Measurements from ENCODE around the gene PLB1.

PLB1 gene

GRCh38 chr2:28688818-28689217 is 193.0 kb downstream of the PLB1 start:
- TF ChIP-seq CTCF (IDR thresholded peaks at IDR 0.05; ENCODE audit: control insufficient read depth, extremely low read depth, insufficient read depth) = no peak
- DNase-seq (ENCODE audit: low read depth) = no peak
- H3K4me3 ChIP-seq (ENCODE audit: low read depth, low read length) = no peak overlapping the region

GRCh38 chr2:28689771-28690170 is 193.9 kb downstream of the PLB1 start:
- no peak for DNase-seq (ENCODE audit: low read depth)
- TF ChIP-seq CTCF (IDR thresholded peaks at IDR 0.05; ENCODE audit: control insufficient read depth, extremely low read depth, insufficient read depth) = no peak
- H3K4me3 ChIP-seq (ENCODE audit: low read depth, low read length) = no peak overlapping the region

GRCh38 chr2:28692411-28692810 is 196.6 kb downstream of the PLB1 start:
- H3K4me3 ChIP-seq (ENCODE audit: low read depth, low read length) = no peak overlapping the region
- no peak for DNase-seq (ENCODE audit: low read depth)
- TF ChIP-seq CTCF (IDR thresholded peaks at IDR 0.05; ENCODE audit: control insufficient read depth, extremely low read depth, insufficient read depth) = no peak

GRCh38 chr2:28693223-28693622 is 197.4 kb downstream of the PLB1 start:
- no peak for TF ChIP-seq CTCF (IDR thresholded peaks at IDR 0.05; ENCODE audit: control insufficient read depth, extremely low read depth, insufficient read depth)
- no peak for DNase-seq (ENCODE audit: low read depth)
- H3K4me3 ChIP-seq (ENCODE audit: low read depth, low read length) = no peak overlapping the region

Measured in LNCaP clone FGC (cell line).